ENCODE measurements around the gene CYBRD1. TPM values are rescaled to one million over a fixed set of nuclear protein-coding genes. Genes with fewer than 3 reads are reported as not detected.
A peak's percentile ranks its signal among the peaks of the same experiment; 100 is the strongest.

CYBRD1 gene
- total RNA-seq, 1 donor from 2014 or later: 14.5 TPM

GRCh38 chr2:171557363-171557762 lies 35.1 kb downstream of the CYBRD1 start:
- TF ChIP-seq CTCF (IDR thresholded peaks at IDR 0.05; ENCODE audit: insufficient read depth, low read length, severe bottlenecking): no peak
- no peak overlapping the region for H3K4me3 ChIP-seq (ENCODE audit: low read depth, low read length)
- FAIRE-seq: no peak
- H3K36me3 ChIP-seq (ENCODE audit: control insufficient read depth, insufficient read depth, low read length): no peaks in the 10 kb centered on the region
- no peak for DNase-seq (ENCODE audit: low read depth)
- H3K27me3 ChIP-seq (ENCODE audit: control insufficient read depth, insufficient read depth, low read length): no peaks in the 10 kb centered on the region

GRCh38 chr2:171563301-171563700 lies 41.0 kb downstream of the CYBRD1 start:
- DNase-seq (ENCODE audit: low read depth): no peak
- H3K27me3 ChIP-seq (ENCODE audit: control insufficient read depth, insufficient read depth, low read length): no peaks in the 10 kb centered on the region
- no peak for FAIRE-seq
- no peaks in the 10 kb centered on the region for H3K36me3 ChIP-seq (ENCODE audit: control insufficient read depth, insufficient read depth, low read length)
- no peak overlapping the region for H3K4me3 ChIP-seq (ENCODE audit: low read depth, low read length)
- TF ChIP-seq CTCF (IDR thresholded peaks at IDR 0.05; ENCODE audit: insufficient read depth, low read length, severe bottlenecking): no peak

- TF ChIP-seq CTCF (IDR thresholded peaks at IDR 0.05; ENCODE audit: insufficient read depth, low read length, severe bottlenecking): no peak
- Histone ChIP-seq H3K36me3 (ENCODE audit: control insufficient read depth, insufficient read depth, low read length) (no peaks in the 10 kb centered on the region), H3K27me3 (ENCODE audit: control insufficient read depth, insufficient read depth, low read length) (no peaks in the 10 kb centered on the region), H3K4me3 (ENCODE audit: low read depth, low read length) (no peak overlapping the region)
- DNase-seq (ENCODE audit: low read depth) (no peak), FAIRE-seq (no peak)
Observed at GRCh38 chr2:171564463-171564862, 42.2 kb downstream of the CYBRD1 start.

GRCh38 chr2:171566057-171566456 lies 43.8 kb downstream of the CYBRD1 start:
- TF ChIP-seq CTCF (IDR thresholded peaks at IDR 0.05; ENCODE audit: insufficient read depth, low read length, severe bottlenecking): no peak
- DNase-seq (ENCODE audit: low read depth) (no peak), FAIRE-seq (no peak)
- H3K4me3 ChIP-seq (ENCODE audit: low read depth, low read length): no peak overlapping the region
- H3K27me3 ChIP-seq (ENCODE audit: control insufficient read depth, insufficient read depth, low read length): no peaks in the 10 kb centered on the region
- H3K36me3 ChIP-seq (ENCODE audit: control insufficient read depth, insufficient read depth, low read length): no peaks in the 10 kb centered on the region

GRCh38 chr2:171566753-171567152 lies 44.5 kb downstream of the CYBRD1 start:
- no peak overlapping the region for H3K4me3 ChIP-seq (ENCODE audit: low read depth, low read length)
- DNase-seq (ENCODE audit: low read depth) (no peak), FAIRE-seq (no peak)
- H3K27me3 ChIP-seq (ENCODE audit: control insufficient read depth, insufficient read depth, low read length): no peaks in the 10 kb centered on the region
- no peaks in the 10 kb centered on the region for H3K36me3 ChIP-seq (ENCODE audit: control insufficient read depth, insufficient read depth, low read length)
- no peak for TF ChIP-seq CTCF (IDR thresholded peaks at IDR 0.05; ENCODE audit: insufficient read depth, low read length, severe bottlenecking)

GRCh38 chr2:171568089-171568488 lies 45.8 kb downstream of the CYBRD1 start:
- no peaks in the 10 kb centered on the region for H3K27me3 ChIP-seq (ENCODE audit: control insufficient read depth, insufficient read depth, low read length)
- DNase-seq (ENCODE audit: low read depth) (peak; percentile 22), FAIRE-seq (no peak)
- no peak overlapping the region for H3K4me3 ChIP-seq (ENCODE audit: low read depth, low read length)
- TF ChIP-seq CTCF (IDR thresholded peaks at IDR 0.05; ENCODE audit: insufficient read depth, low read length, severe bottlenecking): no peak
- H3K36me3 ChIP-seq (ENCODE audit: control insufficient read depth, insufficient read depth, low read length): no peaks in the 10 kb centered on the region

Measured in bronchial epithelial cell (primary cell).